HCT116 (cell line): ENCODE measurements around the gene TCP11. TPM values are rescaled to one million over a fixed set of nuclear protein-coding genes. Genes with fewer than 3 reads are reported as not detected.

Experiments used
- ATAC-seq: fragments of 200-7000 bp; cut with Tn5 transposase; 2 replicates; pipeline ENCODE4 v1.9.1; 2020; ENCODE audit warnings: mild to moderate bottlenecking, moderate library complexity
- BruUV-seq: library from RNA; stranded (reverse); fragments of 400-500 nt; replicated peaks from 2 replicates; lab custom pipeline; 2021; lab: Mats Ljungman, UMichigan
- CTCF ChIA-PET: fragments of 300-600 bp; sonication (Branson Sonifier 250); formaldehyde crosslinking; loops from one replicate; lab custom pipeline; 2021; ENCODE audit warnings: antibody characterized with exemption; lab: Charles Lee
- POLR2A ChIA-PET: fragments of 300-600, 350-600 bp; sonication (Branson Sonifier 250); formaldehyde crosslinking; loops from one replicate; lab custom pipeline; 2021; ENCODE audit warnings: antibody characterized with exemption; lab: Charles Lee
- RAD21 ChIA-PET, 2 experiments: fragments of 300-600 bp; sonication (Branson Sonifier 250); formaldehyde crosslinking; loops; one replicate each; lab custom pipeline; 2023; ENCODE audit warnings: low total read pairs in 2 of 2; ENCODE audit not compliant: uncharacterized antibody in 2 of 2, unreplicated experiment in 2 of 2, low non-redundant PET in 1 of 2; lab: Charles Lee
- DNase-seq: peaks from one replicate; pipeline ENCODE4 v3.0.0-alpha.2; 2010; ENCODE audit warnings: low read depth, low spot score
- H2AFZ ChIP-seq: fragments of 200-600 bp; shearing (Covaris generic), sonication (generic); 2 replicates; pipeline ENCODE4 v1.6.1; 2017; ENCODE audit warnings: low read depth, mixed run types, mixed read lengths, antibody characterized with exemption, low read length; ENCODE audit not compliant: poor library complexity, severe bottlenecking
- H3K27ac ChIP-seq: 2 replicates; pipeline ENCODE4 v1.5.1; 2012; ENCODE audit warnings: low read depth, low read length
- H3K27me3 ChIP-seq: fragments of 200-600 bp; sonication (generic); 2 replicates; pipeline ENCODE4 v1.6.1; 2016; ENCODE audit warnings: mixed run types, low read length, mixed read lengths; ENCODE audit not compliant: insufficient read depth
- H3K36me3 ChIP-seq, 2 experiments: fragments of 200-500 bp in 1 of 2; fragments of 200-600 bp in 1 of 2; sonication (Bioruptor generic) in 1 of 2; sonication (generic) in 1 of 2; 2 replicates each; pipeline versions ENCODE4 v1.5.1 to v1.6.1; 2014 to 2016; ENCODE audit warnings: low read length in 2 of 2, inconsistent platforms in 1 of 2, mixed read lengths in 1 of 2, mixed run types in 1 of 2; ENCODE audit not compliant: insufficient read depth in 2 of 2, control insufficient read depth in 1 of 2
- H3K4me1 ChIP-seq, 2 experiments: fragments of 200-600 bp in 1 of 2; sonication (generic) in 1 of 2; 2 replicates each; pipeline versions ENCODE4 v1.5.1 to v1.6.1; 2012 to 2017; ENCODE audit warnings: low read length in 2 of 2, inconsistent platforms in 1 of 2, mild to moderate bottlenecking in 1 of 2, mixed read lengths in 1 of 2, mixed run types in 1 of 2, moderate library complexity in 1 of 2; ENCODE audit not compliant: insufficient read depth in 2 of 2, control insufficient read depth in 1 of 2
- H3K4me2 ChIP-seq: fragments of 200-600 bp; sonication (generic); 2 replicates; pipeline ENCODE4 v1.6.1; 2017; ENCODE audit warnings: mixed run types, low read length, mixed read lengths
- H3K4me3 ChIP-seq, 2 experiments: fragments of 200-600 bp in 1 of 2; sonication (generic) in 1 of 2; replicated peaks in 1 of 2; 2 replicates each; pipeline ENCODE4 v1.5.1; 2011 to 2016; ENCODE audit warnings: low read length in 2 of 2, control low read depth in 1 of 2, low read depth in 1 of 2, mild to moderate bottlenecking in 1 of 2, mixed read lengths in 1 of 2, mixed run types in 1 of 2
- H3K79me2 ChIP-seq: fragments of 200-600 bp; sonication (generic); 2 replicates; pipeline ENCODE4 v1.6.1; 2017; ENCODE audit warnings: mild to moderate bottlenecking, mixed run types, low read length, moderate library complexity, mixed read lengths; ENCODE audit not compliant: insufficient read depth
- H3K9ac ChIP-seq: fragments of 200-600 bp; sonication (generic); 2 replicates; pipeline ENCODE4 v1.6.1; 2016; ENCODE audit warnings: low read length, mixed read lengths
- H3K9me2 ChIP-seq: fragments of 200-600 bp; sonication (generic), shearing (Covaris generic); 2 replicates; pipeline ENCODE4 v1.6.1; 2017; ENCODE audit warnings: mixed run types, mild to moderate bottlenecking, moderate library complexity; ENCODE audit not compliant: insufficient read depth
- H3K9me3 ChIP-seq, 2 experiments: fragments of 200-500 bp in 1 of 2; fragments of 200-600 bp in 1 of 2; sonication (Bioruptor generic) in 1 of 2; sonication (generic) in 1 of 2; 2 replicates each; pipeline ENCODE4 v1.6.1; 2014 to 2017; ENCODE audit warnings: low read length in 2 of 2, mixed read lengths in 2 of 2, inconsistent platforms in 1 of 2, low read depth in 1 of 2, mild to moderate bottlenecking in 1 of 2, mixed run types in 1 of 2, moderate library complexity in 1 of 2; ENCODE audit not compliant: control insufficient read depth in 1 of 2, insufficient read depth in 1 of 2
- H4K20me1 ChIP-seq: fragments of 200-600 bp; sonication (generic), shearing (Covaris generic); 2 replicates; pipeline ENCODE4 v1.6.1; 2017; ENCODE audit warnings: mixed run types, mild to moderate bottlenecking, moderate library complexity; ENCODE audit not compliant: insufficient read depth
- EGR1 ChIP-seq: IDR thresholded peaks from 2 replicates; pipeline ENCODE4 v1.6.1; 2012; ENCODE audit warnings: low read depth
- EZH2phosphoT487 ChIP-seq: fragments of 200-600 bp; IDR thresholded peaks from 2 replicates; pipeline ENCODE4 v1.6.1; 2018; ENCODE audit warnings: antibody characterized with exemption, borderline replicate concordance
- POLR2A ChIP-seq: IDR thresholded peaks from 2 replicates; pipeline ENCODE4 v1.7.0; 2011; ENCODE audit warnings: borderline replicate concordance; ENCODE audit not compliant: insufficient read depth, insufficient read length; ENCODE audit errors: extremely low read depth
- POLR2AphosphoS5 ChIP-seq: IDR thresholded peaks from 2 replicates; pipeline ENCODE4 v1.6.1; 2011; ENCODE audit warnings: mild to moderate bottlenecking, low read depth, low read length, moderate library complexity
- RAD21 ChIP-seq: IDR thresholded peaks from 2 replicates; pipeline ENCODE4 v1.6.1; 2012; ENCODE audit warnings: low read depth, mild to moderate bottlenecking
- SP1 ChIP-seq: IDR thresholded peaks from 2 replicates; pipeline ENCODE4 v1.6.1; 2012; ENCODE audit warnings: low read depth
- SRF ChIP-seq: IDR thresholded peaks from 2 replicates; pipeline ENCODE4 v1.6.1; 2012; ENCODE audit warnings: low read depth
- ZNF274 ChIP-seq: fragments of 200-500 bp; sonication (Bioruptor generic); IDR thresholded peaks from 2 replicates; pipeline ENCODE4 v1.6.1; 2014; ENCODE audit warnings: mild to moderate bottlenecking, low read depth, low read length, inconsistent platforms
- intact Hi-C: fragments of 100-400 bp; cut with micrococcal nuclease; formaldehyde crosslinking; loops from 2 replicates; pipeline ENCODE4 v1.10.0; 2022
- total RNA-seq: library from RNA; stranded (reverse); gene quantifications from one replicate; pipeline ENCODE4 v1.2.1, GENCODE V29; 2021; ENCODE audit not compliant: unreplicated experiment
- TF ChIP-seq, protein P1 (sequence below), 3 experiments: fragments of 200-600 bp in 1 of 3; sonication (generic) in 1 of 3; IDR thresholded peaks in 2 of 3; conservative IDR thresholded peaks in 1 of 3; 2 replicates each; pipeline ENCODE4 v1.5.1; 2012 to 2017; ENCODE audit warnings: low read depth in 2 of 3, low read length in 2 of 3, antibody characterized with exemption in 1 of 3, borderline replicate concordance in 1 of 3, control low read depth in 1 of 3, mild to moderate bottlenecking in 1 of 3, mixed read lengths in 1 of 3, mixed run types in 1 of 3, moderate library complexity in 1 of 3; ENCODE audit not compliant: insufficient read depth in 1 of 3
- TF ChIP-seq, protein P2 (sequence below): IDR thresholded peaks from 2 replicates; pipeline ENCODE4 v1.6.1; 2011; ENCODE audit warnings: mild to moderate bottlenecking, low read length, moderate library complexity; ENCODE audit not compliant: insufficient replicate concordance; ENCODE audit errors: extremely low read depth
- TF ChIP-seq, protein P3 (sequence below): IDR thresholded peaks from 2 replicates; pipeline ENCODE4 v1.6.1; 2012
- TF ChIP-seq, protein P4 (sequence below): IDR thresholded peaks from 2 replicates; pipeline ENCODE4 v1.6.1; 2012
- TF ChIP-seq, protein P5 (sequence below): IDR thresholded peaks from 2 replicates; pipeline ENCODE4 v1.6.1; 2012; ENCODE audit warnings: low read depth

TCP11 gene
- total RNA-seq, 1 experiment from 2014 or later = not detected

- Histone ChIP-seq H3K9ac (no peak overlapping the region), H3K9me2 (no peaks in the 10 kb centered on the region), H3K4me2 (no peak overlapping the region), H3K27ac (no peak overlapping the region), H3K4me3 (no peak overlapping the region), H3K36me3 (no peaks in the 10 kb centered on the region), H2AFZ (no peak overlapping the region), H3K27me3 (no peaks in the 10 kb centered on the region), H3K9me3 (no peaks in the 10 kb centered on the region), H3K4me1 (peaks cover 0 to 6% of the 10 kb centered on the region in 2 experiments; a peak in 2 of 4 replicates), H3K79me2 (no peaks in the 10 kb centered on the region), H4K20me1 (no peaks in the 10 kb centered on the region)
- ChIA-PET RAD21 (no interaction called here), POLR2A (interaction anchor here (1.4 kb wide), 1 partner anchor 8 kb away, joined by 3 read pairs; no protein-coding TSS in a partner anchor)
- BruUV-seq = no TSS peak
- no peak for TF ChIP-seq SP1
- TF ChIP-seq, protein P1, sequence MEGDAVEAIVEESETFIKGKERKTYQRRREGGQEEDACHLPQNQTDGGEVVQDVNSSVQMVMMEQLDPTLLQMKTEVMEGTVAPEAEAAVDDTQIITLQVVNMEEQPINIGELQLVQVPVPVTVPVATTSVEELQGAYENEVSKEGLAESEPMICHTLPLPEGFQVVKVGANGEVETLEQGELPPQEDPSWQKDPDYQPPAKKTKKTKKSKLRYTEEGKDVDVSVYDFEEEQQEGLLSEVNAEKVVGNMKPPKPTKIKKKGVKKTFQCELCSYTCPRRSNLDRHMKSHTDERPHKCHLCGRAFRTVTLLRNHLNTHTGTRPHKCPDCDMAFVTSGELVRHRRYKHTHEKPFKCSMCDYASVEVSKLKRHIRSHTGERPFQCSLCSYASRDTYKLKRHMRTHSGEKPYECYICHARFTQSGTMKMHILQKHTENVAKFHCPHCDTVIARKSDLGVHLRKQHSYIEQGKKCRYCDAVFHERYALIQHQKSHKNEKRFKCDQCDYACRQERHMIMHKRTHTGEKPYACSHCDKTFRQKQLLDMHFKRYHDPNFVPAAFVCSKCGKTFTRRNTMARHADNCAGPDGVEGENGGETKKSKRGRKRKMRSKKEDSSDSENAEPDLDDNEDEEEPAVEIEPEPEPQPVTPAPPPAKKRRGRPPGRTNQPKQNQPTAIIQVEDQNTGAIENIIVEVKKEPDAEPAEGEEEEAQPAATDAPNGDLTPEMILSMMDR (IDR thresholded peaks at IDR 0.05 in 2 of 3, conservative IDR thresholded peaks at IDR 0.05 in 1 of 3; ENCODE audit: borderline replicate concordance in 1 of 3, insufficient read depth in 1 of 3, low read depth in 2 of 3, low read length in 2 of 3) = no peak
- no peak for TF ChIP-seq POLR2AphosphoS5
- TF ChIP-seq, protein P2, sequence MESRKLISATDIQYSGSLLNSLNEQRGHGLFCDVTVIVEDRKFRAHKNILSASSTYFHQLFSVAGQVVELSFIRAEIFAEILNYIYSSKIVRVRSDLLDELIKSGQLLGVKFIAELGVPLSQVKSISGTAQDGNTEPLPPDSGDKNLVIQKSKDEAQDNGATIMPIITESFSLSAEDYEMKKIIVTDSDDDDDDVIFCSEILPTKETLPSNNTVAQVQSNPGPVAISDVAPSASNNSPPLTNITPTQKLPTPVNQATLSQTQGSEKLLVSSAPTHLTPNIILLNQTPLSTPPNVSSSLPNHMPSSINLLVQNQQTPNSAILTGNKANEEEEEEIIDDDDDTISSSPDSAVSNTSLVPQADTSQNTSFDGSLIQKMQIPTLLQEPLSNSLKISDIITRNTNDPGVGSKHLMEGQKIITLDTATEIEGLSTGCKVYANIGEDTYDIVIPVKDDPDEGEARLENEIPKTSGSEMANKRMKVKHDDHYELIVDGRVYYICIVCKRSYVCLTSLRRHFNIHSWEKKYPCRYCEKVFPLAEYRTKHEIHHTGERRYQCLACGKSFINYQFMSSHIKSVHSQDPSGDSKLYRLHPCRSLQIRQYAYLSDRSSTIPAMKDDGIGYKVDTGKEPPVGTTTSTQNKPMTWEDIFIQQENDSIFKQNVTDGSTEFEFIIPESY = no peak
- no peak for TF ChIP-seq EGR1
- no peak for TF ChIP-seq RAD21
- TF ChIP-seq ZNF274 = no peak
- no peak for TF ChIP-seq POLR2A
- TF ChIP-seq, protein P3, sequence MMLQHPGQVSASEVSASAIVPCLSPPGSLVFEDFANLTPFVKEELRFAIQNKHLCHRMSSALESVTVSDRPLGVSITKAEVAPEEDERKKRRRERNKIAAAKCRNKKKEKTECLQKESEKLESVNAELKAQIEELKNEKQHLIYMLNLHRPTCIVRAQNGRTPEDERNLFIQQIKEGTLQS = no peak
- TF ChIP-seq, protein P4, sequence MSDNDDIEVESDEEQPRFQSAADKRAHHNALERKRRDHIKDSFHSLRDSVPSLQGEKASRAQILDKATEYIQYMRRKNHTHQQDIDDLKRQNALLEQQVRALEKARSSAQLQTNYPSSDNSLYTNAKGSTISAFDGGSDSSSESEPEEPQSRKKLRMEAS = no peak
- no peak for TF ChIP-seq EZH2phosphoT487
- TF ChIP-seq, protein P5, sequence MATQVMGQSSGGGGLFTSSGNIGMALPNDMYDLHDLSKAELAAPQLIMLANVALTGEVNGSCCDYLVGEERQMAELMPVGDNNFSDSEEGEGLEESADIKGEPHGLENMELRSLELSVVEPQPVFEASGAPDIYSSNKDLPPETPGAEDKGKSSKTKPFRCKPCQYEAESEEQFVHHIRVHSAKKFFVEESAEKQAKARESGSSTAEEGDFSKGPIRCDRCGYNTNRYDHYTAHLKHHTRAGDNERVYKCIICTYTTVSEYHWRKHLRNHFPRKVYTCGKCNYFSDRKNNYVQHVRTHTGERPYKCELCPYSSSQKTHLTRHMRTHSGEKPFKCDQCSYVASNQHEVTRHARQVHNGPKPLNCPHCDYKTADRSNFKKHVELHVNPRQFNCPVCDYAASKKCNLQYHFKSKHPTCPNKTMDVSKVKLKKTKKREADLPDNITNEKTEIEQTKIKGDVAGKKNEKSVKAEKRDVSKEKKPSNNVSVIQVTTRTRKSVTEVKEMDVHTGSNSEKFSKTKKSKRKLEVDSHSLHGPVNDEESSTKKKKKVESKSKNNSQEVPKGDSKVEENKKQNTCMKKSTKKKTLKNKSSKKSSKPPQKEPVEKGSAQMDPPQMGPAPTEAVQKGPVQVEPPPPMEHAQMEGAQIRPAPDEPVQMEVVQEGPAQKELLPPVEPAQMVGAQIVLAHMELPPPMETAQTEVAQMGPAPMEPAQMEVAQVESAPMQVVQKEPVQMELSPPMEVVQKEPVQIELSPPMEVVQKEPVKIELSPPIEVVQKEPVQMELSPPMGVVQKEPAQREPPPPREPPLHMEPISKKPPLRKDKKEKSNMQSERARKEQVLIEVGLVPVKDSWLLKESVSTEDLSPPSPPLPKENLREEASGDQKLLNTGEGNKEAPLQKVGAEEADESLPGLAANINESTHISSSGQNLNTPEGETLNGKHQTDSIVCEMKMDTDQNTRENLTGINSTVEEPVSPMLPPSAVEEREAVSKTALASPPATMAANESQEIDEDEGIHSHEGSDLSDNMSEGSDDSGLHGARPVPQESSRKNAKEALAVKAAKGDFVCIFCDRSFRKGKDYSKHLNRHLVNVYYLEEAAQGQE = no peak
- no peak for TF ChIP-seq SRF
- TF ChIP-seq, all 23 proteins: peak for 0
- intact Hi-C loops = no loop called here
- DNase-seq = no peak
- CTCF ChIA-PET = no interaction called here
- ATAC-seq = peak; percentile 35; the same call in 1 of the 2 replicates
Observed at GRCh38 chr6:35173427-35174087, 32.4 kb upstream of the TCP11 start.
